ENCODE data around the gene RHBDF1.

- TF ChIP-seq CTCF (IDR thresholded peaks at IDR 0.05) = peak; percentile 31 to 70 (median 54)
- TF ChIP-seq POLR2A (IDR thresholded peaks at IDR 0.05) = no peak
Measured at GRCh38 chr16:117379-118365, 45.2 kb upstream of the RHBDF1 start.
